HG02623 (cell line): Measurements from ENCODE around the gene HOXD9.

Source experiments
- ATAC-seq: cut with Tn5 transposase; IDR thresholded peaks from one replicate; pipeline ENCODE4 v1.9.1; 2021; ENCODE audit warnings: moderate library complexity; ENCODE audit not compliant: unreplicated experiment

Gene HOXD9

DNA sequence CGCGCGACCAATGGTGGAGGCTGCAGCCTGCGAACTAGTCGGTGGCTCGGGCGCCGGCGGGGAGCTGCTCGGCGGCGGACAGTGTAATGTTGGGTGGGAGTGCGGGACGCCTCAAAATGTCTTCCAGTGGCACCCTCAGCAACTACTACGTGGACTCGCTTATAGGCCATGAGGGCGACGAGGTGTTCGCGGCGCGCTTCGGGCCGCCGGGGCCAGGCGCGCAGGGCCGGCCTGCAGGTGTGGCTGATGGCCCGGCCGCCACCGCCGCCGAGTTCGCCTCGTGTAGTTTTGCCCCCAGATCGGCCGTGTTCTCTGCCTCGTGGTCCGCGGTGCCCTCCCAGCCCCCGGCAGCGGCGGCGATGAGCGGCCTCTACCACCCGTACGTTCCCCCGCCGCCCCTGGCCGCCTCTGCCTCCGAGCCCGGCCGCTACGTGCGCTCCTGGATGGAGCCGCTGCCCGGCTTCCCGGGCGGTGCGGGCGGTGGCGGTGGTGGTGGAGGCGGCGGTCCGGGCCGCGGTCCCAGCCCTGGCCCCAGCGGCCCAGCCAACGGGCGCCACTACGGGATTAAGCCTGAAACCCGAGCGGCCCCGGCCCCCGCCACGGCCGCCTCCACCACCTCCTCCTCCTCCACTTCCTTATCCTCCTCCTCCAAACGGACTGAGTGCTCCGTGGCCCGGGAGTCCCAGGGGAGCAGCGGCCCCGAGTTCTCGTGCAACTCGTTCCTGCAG, at the start of gene HOXD9:
Gene HOXD9 (plus strand): TSS at position 37 of the 728 bp plus-strand sequence. CDS start 50 bp downstream, at position 87.
- no peak for ATAC-seq

DNA sequence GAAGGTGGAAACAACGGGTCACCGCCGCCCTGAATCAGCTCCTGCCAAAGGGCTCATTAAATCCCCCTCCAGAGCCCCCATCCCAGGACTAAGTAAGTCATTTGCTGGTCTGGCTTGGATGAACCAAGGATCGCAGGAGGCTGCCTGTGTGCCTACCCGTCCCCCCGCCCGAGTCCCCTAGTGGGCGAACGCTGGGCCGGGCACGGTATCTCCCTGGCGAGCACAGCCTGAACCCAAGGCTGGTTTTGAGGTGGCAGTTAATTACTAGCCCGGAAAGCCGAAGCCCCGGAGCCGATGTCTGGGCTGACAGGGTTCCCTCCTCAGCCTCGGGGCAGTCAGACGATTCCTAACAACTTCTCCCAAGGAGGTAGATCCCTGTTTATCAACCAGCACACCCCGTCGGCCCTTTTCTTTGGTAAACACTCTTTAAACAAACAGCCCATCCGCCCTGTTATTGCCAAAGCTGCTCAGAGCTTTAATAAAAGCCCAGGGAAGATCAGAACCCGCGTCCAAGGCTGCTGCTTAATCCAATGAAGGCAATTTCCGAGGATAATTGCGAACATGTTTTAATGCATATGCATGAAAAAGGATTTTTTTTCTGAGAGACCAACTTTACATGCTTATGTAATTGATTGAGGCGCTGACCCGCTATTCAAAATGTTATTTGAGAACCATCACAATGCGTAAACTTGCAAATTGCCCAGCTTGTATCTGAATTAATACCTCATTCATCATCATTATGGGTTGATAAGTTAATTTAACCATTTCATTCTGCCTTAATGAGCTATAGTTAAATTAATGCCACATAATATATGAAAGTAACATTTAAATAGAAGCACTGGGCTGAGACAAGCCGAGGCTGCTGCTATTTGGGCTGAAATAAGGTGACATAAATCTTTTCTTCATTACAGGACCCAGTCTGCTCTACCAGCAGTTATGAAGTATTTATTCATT, 49.3 kb upstream of the HOXD9 start:
- ATAC-seq: no peak

DNA sequence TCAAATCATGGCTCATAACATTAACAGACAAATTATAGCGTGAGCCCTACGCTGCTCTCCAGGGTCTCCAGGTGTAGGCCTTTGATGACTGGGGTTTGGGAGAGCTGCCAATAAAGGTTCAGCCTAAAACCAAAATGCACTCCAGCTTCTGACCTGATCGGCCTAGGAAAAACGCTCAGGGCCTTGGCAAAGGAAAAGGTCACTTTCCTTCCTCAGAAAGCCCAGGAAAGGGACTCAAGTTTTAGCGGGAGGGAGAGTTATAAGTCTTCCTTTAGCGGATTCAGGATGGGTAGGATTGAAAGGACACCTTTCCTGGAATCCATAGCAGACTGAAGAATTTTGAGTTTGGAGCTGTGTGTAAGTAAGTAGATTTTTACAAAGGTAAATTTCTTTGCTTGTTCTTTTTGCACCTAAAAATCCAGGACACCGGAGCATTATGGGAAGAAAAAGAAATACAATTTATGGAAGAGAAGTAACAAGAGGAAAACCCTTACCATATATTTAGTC, 47.5 kb upstream of the HOXD9 start:
- no peak for ATAC-seq

DNA sequence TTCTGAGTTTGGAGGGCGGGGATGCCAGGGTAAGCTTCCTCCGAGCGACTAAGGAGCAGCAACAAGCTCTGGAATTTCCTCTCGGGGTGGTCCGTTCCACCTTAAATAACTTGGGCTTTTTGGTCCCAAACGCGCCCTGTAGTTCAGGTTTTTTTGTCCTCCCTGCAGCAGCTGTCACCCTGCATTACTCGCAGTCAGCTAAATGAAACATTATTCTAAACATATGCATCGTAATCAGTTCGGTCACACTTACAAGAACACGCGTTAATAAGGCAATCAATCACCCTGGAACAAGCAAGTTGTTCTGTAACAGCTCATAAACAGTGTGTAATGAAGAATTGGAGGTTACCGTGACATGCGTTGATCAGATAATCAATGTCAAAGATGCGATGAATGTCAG, 47.0 kb upstream of the HOXD9 start:
- no peak for ATAC-seq

DNA sequence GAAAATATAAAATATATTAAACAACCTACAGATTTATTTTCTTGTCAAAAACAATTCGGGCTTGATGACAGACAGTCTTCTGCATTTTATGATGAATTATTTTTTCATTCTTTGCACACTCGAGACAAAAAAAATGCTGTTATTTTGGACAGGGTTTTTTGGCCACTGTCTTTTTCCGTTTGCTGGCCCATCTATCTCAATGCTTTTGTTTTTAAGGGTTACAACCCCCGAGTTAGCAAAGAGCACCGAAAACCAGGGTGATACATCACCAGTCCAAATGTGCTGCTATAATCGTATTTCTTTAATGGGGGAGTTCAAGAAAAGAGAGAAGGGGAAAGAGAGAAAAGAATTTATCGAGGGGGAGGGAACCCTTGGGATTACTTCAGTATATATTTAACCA, 46.5 kb upstream of the HOXD9 start:
- no peak for ATAC-seq

DNA sequence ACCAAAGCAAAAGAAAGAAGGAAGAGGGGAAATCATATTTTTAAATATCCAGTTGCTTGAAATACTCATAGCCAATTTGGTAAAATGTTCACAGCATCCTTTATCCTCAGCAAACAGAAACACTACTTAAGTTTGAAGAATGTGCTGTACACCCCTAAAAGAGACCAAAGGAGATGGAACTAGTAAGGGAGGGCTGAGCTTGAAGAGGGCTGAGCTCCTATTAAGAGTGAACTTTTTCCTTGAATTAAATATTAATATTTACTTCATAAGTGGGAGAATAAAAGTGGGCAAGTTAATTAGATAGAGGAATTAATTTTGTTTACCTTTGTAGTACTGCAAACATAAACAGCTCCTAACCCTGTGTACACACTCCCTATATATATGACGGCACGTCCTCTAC, 45.7 kb upstream of the HOXD9 start:
- ATAC-seq: no peak

DNA sequence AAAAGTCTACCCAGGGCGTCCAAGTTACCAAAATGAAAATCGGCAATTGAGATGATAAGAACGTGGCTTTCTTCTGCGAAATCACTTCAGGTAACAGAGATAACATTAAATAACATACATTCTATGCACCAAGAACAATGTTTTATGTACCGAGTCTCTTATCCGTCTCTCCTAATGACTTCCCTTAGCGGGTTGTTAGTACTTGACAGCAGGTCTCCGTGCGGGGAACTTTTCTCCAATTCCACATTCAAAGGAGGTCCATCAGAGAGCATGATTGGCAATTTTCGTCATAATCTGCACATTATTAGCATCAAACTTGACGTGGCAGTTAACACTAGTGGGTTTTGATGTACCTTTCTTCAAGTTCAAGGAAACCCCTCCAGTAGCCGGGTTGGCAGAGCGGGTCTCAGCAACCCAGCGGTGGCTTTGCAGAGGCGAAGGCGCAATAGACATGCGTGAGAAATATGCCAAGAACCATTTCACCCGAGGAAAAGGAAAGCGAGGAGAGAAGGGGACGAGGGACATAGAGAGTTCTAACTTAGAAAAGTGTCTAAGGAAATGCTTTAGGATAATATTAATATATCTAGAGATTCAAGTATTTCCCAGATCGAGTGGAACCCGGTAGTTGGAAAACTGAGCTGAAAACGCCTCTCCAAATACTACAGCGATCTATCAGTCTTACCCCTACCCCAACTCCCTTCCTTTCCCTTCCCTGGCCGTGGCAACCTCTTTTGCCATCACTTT, 43.8 kb upstream of the HOXD9 start:
- no peak for ATAC-seq

DNA sequence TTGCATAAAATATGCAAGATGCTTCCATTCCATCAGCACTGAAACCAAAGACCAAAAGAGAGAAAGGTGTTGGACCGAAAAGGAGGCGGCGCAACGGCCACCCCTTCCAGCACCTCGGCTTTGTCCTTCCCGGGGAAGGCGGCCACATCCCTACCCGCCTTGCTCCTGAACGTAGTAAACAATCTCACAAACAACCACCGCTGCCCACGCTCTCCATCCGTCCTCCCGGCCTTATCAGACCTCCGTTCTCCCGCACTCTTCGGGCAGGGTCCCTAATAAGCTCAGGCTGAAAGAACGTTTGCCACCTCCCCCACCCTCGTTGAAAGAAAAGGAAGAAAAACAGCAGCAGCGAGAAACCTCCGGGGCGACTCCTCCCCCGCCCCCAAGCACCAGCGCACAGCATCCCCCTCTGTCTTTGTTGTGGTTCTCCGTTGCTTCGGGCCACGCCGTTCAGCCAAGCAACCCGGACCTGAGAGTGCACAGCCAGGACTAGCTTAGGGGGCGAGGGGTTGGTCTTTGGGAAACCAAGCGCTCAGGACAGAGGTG, 43.2 kb upstream of the HOXD9 start:
- ATAC-seq: no peak

DNA sequence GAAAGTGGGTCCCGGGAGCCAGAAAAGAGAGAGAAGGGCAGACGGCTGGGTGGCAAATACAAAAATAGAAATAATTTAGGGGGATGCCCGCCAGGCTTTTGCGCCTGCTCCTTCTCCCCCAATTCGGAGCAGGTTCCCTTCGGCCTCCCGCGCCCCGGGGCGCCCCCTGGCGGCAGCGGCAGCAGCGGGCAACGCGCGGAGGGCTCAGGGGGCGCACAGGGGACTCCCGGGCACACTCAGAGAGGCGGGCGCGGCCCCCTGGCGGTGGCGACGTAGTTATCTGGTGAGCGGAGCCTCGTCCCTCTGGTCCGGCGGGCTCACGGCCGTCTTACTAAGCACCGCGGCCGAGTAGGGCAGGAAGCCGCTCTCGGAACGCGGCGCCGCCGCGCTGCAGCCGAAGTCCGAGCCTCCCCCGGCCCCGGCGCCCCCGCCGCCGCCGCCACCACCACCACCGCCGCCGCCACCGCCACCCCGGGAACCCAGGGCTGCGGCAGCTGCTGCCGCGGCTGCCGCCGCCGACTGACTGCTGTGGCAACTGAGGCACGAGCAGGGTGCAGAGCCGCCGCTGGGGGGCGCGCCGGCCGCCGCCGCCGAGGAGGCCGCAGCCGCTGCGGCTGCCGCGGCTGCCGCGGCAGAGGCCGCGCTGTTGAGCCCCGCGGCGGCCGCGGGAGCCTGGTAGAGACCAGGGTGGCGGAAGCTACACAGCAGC, 42.5 kb upstream of the HOXD9 start:
- no peak for ATAC-seq

DNA sequence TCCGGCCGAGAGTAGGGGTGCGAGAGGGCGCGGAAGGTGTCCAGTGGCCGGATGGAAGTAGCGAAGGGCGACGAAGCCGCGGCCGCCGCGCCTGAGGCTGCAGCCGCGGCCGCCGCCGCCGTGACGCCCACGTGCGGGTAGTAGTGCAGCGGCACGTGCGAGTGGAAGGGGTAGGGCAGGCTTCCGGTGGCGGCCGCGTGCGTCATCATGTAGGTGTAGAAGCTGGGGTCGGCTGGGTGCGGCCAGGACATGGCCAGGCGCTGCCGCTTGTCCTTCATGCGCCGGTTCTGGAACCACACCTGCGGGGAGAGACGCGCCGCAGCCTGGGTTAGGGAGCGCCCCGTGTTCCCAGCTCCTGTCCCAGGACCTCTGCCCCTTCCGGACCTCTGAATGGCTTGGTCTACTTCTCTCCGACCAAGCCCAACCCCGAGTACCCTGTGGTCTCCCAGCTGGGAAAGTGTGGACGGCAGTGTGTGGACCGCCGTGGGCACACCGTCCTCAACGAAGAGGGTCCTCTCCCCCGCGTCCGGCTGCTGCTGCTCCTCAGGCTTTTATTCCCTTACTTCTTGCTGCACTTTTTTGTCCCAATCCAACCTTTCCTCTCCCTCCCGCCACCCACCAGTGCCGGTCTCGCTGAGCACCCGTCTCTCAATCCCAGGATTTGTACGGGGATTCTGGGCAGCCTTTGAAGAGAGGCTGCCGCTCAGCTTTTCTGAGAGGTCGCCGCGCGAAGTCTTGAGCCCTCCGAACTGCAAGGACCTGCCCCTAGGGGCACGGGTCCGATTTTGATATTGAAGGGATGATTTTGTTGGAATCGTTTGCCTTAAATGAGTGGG, 41.8 kb upstream of the HOXD9 start:
- no peak for ATAC-seq

DNA sequence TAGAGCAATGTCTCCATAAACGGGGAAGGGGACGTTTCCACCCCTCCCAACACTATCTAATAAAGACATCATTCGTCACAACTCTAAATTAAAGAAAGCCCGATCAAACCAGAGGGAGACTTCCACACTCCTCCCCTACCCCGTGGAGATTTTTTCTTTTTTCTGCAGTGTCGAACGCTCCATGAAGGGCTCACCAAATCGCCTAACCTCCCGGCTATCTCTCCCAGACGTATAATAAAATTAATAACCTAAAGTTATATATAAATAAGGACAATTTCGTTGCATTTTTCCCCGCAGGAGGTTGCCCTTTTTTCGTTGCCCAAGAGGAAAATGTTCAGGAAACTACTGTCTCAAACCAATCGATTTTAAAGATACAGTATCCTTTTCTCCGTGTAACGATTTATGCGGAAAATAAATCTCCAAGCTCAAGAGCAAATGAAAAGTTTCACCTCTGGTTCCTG, 41.1 kb upstream of the HOXD9 start:
- no peak for ATAC-seq

DNA sequence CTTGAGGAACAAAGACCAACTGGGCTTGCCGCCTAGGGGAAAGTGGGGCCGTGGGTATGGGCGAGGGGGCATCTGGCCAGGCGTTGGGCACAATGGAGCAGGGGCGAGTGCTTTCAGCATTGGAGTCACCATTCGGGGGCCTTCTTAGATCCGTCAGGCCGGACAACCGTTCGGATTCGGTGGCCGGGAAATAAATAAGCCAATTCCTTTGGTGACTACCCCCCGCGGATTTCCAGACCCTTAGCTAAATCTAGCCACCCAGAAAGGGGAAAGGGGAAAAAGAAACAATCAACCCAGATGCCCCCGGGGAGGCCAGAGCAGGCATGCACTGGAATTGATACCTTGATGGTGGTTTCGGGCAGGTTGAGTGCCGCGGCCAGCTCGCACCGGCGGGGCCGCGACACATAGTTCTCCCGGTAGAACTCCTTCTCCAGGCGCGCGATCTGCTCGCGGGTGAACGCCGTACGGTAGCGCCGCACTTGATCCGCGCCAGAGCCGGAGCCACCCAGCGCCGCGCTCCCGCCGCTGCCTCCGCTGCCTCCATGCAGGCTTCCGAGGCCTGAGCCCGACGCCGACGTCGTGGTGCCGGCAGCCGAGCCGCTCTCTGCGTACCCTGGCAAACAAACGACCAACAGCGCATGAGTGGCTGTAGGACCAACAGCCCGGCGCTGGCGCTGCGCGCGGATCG, 40.5 kb upstream of the HOXD9 start:
- ATAC-seq: no peak

DNA sequence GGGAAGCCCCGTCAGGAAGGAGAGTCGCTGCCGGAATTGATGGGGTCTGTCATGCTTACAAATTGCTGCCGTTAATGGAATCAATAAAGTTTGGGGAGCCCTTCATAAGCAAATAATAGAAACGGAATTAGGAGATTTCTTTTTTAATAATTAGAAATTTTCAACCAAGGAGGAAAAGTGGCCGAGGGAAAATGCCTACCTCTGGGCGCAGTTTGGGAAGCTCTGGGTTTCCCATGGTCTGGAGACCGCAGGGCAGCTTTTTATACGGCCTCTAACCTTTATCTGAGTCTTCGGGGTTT, 40.0 kb upstream of the HOXD9 start:
- ATAC-seq: no peak

DNA sequence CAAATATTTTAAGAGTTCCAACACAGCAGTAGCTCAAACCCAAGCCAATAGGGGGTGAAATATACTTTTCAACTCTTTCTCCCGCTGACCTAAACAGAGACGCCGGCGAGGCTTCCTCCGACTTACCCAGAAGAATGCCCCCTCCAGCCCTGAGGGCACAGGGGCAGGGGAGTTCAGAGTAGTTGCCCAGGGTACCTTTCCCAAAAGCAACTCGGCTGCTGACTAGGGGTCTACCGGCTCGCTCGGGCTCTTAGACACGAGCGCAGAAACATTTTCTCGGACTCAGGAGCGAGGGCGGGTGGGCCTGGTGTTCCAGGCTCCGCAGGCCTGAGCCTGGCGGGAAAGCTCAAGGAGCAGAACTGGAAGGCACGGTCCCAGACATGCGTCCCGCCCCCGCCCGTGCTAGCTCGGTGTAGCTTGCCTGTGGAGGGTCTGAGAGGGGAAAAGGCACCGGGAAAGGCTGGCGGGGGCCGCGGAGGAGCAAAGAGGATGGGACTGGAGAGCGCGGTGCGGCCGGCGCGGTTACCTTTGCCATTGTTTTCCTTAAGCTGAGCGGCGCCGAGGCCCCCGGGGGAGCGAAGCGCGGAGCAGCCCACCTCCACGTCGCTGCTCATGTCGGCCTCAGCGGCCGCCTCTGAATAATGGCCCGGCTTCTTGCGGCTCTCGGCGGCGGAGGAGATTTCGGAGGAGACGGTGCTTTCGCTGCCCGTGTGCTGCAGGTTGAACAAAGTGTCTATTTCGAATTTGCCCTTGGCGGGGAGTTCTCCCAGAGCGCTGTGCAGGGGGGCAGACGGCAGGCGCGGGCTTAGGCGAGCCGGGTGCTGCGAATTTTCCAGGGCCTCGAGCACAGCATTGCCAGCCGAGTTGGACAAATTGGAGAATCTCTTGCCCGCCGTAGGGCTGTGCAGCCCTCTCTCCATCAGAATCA, 39.4 kb upstream of the HOXD9 start:
- no peak for ATAC-seq

DNA sequence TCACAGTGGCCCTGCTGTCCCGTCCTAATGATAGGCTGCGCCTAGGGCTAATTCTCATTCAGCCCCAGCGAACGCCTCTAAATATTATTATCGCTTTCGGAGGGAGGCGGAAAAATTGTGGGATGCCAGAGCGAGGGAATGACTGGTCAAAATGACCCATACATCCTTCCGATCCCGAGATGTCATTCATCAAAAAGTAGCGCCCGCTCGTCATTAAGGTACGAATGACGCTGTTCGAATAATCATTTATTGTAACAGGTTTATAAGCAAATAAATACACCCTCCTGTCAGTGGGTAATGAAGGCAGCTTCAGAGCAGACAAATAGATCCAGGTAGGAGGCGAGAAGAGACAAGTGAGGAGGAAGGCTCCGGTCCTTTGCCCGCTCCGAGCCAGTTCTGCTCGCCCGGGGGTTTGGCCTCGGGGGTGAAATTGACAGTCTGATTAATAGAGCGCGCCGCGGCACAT, 38.7 kb upstream of the HOXD9 start, which contains the start of gene EVX2:
Gene EVX2 (minus strand): TSS at position 167 of the 466 bp plus-strand sequence. CDS start 186 bp downstream, outside the sequence.
- ATAC-seq: no peak

DNA sequence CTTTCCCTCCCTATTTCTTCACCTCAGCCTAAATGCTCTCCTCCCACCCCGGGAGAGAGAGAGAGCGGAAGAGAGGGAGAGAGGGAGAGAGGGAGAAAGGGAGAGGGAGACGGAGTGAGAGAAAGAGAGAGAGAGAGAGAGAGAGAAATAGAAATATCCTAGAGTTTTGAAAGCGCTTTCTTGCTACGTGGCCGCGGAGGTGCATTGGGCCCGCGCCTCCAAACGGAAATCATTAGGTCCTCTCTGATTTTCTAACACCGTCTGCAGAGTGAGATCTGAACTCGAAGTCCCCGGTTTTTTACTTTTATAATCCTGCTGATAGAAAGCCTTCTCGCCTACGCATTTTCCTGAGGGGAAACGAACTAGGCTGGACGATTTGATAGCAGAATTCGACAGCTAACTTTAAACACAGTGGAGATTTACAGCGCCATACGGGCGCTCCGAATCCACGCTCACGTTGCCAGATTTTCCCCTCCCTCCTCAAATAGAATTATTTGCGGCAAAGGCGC, 37.9 kb upstream of the HOXD9 start:
- ATAC-seq: no peak

DNA sequence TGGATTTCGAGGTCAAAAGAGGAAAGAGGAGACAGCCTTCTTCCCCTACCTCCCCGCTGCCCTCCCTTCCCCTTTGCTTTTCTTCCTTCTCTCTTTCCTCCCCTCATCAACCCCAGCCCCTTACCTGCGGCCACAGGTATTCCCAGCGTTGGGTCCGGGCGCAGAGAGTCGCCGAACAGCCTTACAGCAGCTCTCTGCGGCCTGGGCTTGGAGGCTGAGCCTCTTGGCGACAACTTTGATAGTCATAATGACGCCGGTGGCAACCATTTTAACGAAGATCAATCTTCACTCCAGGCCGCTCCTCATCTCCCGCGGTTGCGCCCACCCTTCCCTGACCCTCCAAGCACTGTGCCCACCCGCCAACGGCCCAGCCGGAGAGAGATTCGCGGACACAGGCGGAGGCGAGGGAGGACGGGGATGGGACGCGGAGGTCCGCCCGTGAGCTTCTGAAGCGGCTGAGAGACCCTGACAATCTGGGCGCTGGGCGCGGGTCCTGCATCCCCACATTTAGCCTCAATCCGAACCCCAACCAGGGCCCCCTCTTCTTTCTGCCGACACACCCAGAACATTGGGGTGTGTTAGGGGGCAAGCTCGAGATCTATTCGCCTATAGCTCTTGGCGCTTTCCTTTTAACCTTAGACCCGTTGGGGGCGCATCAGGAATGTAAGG, 37.3 kb upstream of the HOXD9 start:
- ATAC-seq: no peak
